GM19099 (cell line): ENCODE data around the gene TBL1XR1.

Experiments used
- POLR2A ChIP-seq: IDR thresholded peaks from 3 replicates; pipeline ENCODE4 v1.6.1; 2011; ENCODE audit warnings: low read depth; ENCODE audit not compliant: insufficient read length; ENCODE audit errors: extremely low read depth

TBL1XR1 gene

GRCh38 chr3:177194299-177194698, 3.0 kb downstream of the TBL1XR1 start:
- TF ChIP-seq POLR2A, result no peak

GRCh38 chr3:177193688-177194268, 3.5 kb downstream of the TBL1XR1 start:
- no peak for TF ChIP-seq POLR2A

DNA sequence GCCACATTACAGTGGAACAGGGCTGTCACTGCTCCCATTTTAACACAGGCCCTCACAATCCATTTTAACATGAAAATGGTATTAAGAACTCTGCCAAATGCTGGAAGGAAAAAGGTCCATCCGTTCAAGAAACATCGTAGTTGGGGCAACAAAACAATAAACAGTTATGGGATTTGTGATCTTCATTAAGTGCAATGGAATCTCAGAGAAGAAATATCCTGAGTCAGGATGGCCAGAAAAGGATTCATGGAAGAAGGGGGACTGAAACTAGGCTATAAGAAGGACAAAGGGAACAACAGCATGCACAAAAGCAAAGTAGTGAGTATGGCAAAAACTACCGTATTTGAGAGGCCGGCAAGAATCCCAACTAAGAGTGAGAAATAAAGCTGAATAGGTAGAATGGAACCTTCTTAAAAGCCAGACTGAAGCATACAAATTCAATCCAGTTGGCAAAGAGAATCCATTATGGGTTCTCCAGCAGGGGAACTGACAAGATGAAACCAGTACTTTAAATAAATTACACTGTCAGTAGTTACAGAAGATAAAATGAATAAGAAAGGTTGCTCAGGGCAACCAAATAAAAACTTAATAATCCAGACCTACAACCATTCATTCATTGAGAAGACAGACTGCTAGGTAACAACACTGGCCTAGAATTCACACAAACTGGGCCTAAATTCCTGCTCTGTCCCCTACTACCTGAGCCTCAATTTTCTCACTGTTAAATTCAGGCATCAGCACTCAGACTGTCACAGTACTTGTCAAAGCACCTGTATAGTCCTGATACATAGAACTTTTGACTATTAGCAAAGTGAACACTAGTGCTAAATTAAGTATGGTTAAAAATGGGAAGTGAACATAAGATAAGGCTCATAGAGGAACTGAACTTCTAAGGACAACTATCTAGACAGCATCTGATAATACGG, 6.3 kb downstream of the TBL1XR1 start:
- no peak for TF ChIP-seq POLR2A

- TF ChIP-seq POLR2A, result no peak
Observed at GRCh38 chr3:177186306-177186705, 11.0 kb downstream of the TBL1XR1 start.

DNA sequence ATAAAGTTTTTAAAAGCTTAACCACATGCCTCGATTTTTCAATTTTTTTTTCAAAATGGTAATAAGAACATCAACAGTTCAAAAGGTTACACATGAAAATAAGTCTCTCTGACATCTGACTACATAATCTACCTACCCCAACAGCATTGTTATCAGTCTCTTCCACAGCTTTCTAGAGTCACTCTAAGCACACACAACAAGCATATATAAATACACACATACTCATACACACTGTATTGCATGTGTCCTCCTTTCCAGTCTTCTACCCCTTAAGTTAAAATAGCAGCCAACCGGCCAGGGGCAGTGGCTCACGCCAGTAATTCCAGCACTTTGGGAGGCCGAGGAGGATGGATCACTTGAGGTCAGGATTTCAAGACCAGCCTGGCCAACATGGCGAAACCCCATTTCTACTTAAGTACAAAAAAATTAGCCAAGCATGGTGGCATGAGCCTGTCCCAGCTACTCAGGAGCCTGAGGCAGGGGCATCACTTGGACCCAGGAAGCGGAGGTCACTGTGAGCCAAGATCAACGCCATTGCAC, 12.2 kb downstream of the TBL1XR1 start:
- no peak for TF ChIP-seq POLR2A

DNA sequence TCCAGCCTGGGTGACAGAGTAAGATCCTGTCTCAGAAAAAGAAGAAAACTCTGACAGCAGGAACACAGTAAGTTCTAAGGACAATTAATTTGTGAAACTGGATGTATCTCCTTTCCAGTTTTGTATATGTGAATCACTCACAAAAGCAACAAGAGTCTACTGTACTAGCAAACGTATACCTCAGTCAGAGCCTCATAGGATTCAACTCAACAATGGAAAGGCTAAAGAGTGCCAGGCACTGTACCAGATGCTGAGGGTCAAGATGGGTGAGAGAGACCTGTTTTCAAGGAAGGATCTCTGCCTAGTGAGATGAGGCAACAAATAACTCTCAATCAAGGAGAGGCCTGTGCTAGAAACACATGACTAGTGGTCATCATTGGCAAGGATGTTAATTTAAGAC, 14.9 kb downstream of the TBL1XR1 start:
- no peak for TF ChIP-seq POLR2A

- no peak for TF ChIP-seq POLR2A
Observed at GRCh38 chr3:177181418-177181817, 15.9 kb downstream of the TBL1XR1 start.

DNA sequence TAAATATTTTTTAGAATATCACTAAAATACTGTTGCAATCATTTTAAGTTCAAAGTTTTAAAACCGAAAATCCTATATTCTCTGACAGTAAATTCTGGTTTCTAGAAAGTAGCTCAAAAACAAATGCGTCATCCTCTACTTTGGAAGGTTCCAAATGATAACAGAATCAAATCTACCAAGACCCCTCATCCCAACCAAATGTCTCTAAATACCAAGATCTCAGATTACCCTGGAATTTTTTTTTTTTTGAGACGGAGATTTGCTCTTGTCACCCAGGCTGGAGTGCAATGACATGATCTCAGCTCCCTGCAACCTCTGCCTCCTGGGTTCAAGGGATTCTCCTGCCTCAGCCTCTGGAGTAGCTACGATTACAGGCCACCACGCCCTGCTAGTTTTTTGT, 16.8 kb downstream of the TBL1XR1 start:
- TF ChIP-seq POLR2A, result no peak

GRCh38 chr3:177179281-177180067, 17.8 kb downstream of the TBL1XR1 start:
- TF ChIP-seq POLR2A, result no peak

DNA sequence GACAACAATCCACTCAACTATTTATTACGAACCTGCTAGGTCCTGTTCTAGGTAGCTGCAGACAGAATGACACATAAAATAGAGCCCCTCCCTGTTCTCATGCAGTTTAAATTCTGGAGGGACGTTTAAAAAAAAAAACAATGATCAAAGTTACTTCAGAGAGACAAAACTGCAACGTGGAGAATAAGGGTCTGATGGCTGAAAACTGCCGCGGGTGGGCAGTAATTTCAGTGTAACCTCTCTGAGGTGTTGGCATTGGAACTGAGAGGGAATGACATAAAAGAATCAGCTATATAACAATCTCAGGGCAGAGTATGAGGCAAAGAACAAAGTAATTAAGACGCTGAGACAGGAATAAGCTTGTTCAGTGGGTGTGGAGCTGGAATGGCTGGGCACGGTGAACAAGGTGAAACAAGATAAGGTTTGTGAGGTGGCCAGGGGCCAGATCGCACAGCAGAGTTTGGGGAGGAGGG, 19.5 kb downstream of the TBL1XR1 start:
- no peak for TF ChIP-seq POLR2A

- TF ChIP-seq POLR2A, result no peak
Observed at GRCh38 chr3:177174607-177175170, 22.6 kb downstream of the TBL1XR1 start.

DNA sequence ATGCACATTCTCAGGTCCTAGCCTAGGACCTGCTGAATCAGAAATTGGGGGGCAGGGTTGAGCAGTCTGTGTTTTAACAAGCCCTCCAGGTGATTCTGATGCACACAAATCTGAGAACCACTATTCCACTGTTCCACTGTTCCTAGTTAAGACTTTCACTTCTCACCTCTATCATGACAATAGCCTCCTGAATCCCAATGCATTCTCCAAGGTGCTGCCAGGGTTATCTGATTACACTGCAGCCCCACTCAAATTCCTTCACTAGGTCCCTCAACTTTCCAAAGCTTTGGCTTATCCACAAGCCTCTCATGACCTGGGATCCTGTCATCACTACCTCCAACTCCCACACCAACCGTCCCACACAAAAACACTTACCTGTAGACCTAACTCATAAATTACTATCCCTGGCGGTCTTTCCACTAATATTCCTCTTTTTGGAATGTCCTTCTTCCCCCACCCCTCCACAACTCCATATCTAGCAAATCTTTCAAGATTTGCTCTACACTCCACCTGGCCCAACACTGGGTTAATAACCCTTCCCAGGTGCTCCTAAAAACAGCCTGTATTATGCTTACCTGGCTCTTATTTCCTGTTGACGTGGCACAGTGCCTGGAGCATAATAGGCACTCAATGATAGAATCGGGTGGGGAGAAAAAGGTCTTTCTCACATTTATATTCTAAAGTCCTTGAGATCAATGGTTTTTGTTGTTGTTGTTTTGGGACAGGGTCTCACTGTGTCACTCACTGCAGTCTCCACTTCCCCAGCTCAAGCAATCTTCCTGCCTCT, 27.2 kb downstream of the TBL1XR1 start:
- TF ChIP-seq POLR2A, result no peak

GRCh38 chr3:177168431-177168830, 28.9 kb downstream of the TBL1XR1 start:
- TF ChIP-seq POLR2A, result no peak

- TF ChIP-seq POLR2A, result no peak
Observed at GRCh38 chr3:177162742-177163141, 34.5 kb downstream of the TBL1XR1 start.

- no peak for TF ChIP-seq POLR2A
Observed at GRCh38 chr3:177158461-177158860, 38.8 kb downstream of the TBL1XR1 start.

DNA sequence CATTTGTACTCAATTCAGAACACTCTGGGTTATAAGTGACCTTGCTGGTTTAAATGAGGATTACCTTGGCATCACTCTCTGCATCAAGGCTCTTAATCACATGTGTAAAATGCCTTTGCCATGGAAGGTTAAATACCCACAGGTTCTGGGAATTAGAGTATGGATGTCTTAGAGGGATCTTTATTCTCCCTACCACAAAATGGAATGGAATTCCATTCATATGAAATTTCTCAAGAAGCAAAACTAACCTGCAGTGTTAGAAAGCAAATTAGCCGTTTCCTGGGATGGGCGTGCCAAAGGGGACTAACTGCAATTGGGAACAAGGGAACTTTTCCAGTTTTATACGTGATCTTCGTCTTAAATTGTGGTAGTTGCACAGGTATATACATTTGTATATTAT, 39.8 kb downstream of the TBL1XR1 start:
- TF ChIP-seq POLR2A, result no peak
